ENCODE measurements around the gene TTYH3. TPM values are rescaled to one million over a fixed set of nuclear protein-coding genes. Genes with fewer than 3 reads are reported as not detected.

TTYH3 gene
- polyA plus RNA-seq, 1 donor (not counting 4 experiments of a cell fraction or from before 2014, with no cell fraction given): 8.5 TPM

- peaks cover 15 to 20% of the 10 kb centered on the region in 2 experiments for H3K36me3 ChIP-seq (ENCODE audit: control insufficient read depth in 2 of 2, extremely low read depth in 1 of 2, insufficient read depth in 2 of 2, low read length in 2 of 2)
- H3K79me2 ChIP-seq (ENCODE audit: control insufficient read depth, insufficient read depth, low read length): no peaks in the 10 kb centered on the region
- no peaks in the 10 kb centered on the region for H3K4me1 ChIP-seq (ENCODE audit: control insufficient read depth, extremely low read depth, insufficient read depth, low read length)
- DNase-seq (ENCODE audit: low read depth, low spot score) (no peak), FAIRE-seq (no peak)
- no peaks in the 10 kb centered on the region for H3K9me1 ChIP-seq (ENCODE audit: control insufficient read depth, extremely low read depth, insufficient read depth, low read length)
- no peaks in the 10 kb centered on the region for H4K20me1 ChIP-seq (ENCODE audit: control insufficient read depth, extremely low read depth, insufficient read depth, low read length)
- no peak overlapping the region for H3K27ac ChIP-seq (ENCODE audit: control insufficient read depth, insufficient read depth, low read length)
- no peak overlapping the region for H3K9ac ChIP-seq (ENCODE audit: control insufficient read depth, extremely low read depth, insufficient read depth, low read length)
- dilution Hi-C loops (cut with MboI; ENCODE audit: extremely low pct_ligation_motif_present, low sequenced_read_pairs): no loop called here
- H3K4me2 ChIP-seq (ENCODE audit: control insufficient read depth, extremely low read depth, insufficient read depth, low read depth, low read length): no peak overlapping the region
- H3K4me3 ChIP-seq (ENCODE audit: control insufficient read depth in 2 of 3, extremely low read depth in 1 of 3, insufficient read depth in 2 of 3, low read depth in 1 of 3, low read length in 3 of 3): no peak overlapping the region
- no peaks in the 10 kb centered on the region for H3K9me3 ChIP-seq (ENCODE audit: control insufficient read depth, low read depth, low read length)
- TF ChIP-seq, protein P1, sequence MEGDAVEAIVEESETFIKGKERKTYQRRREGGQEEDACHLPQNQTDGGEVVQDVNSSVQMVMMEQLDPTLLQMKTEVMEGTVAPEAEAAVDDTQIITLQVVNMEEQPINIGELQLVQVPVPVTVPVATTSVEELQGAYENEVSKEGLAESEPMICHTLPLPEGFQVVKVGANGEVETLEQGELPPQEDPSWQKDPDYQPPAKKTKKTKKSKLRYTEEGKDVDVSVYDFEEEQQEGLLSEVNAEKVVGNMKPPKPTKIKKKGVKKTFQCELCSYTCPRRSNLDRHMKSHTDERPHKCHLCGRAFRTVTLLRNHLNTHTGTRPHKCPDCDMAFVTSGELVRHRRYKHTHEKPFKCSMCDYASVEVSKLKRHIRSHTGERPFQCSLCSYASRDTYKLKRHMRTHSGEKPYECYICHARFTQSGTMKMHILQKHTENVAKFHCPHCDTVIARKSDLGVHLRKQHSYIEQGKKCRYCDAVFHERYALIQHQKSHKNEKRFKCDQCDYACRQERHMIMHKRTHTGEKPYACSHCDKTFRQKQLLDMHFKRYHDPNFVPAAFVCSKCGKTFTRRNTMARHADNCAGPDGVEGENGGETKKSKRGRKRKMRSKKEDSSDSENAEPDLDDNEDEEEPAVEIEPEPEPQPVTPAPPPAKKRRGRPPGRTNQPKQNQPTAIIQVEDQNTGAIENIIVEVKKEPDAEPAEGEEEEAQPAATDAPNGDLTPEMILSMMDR (optimal IDR thresholded peaks at IDR 0.05 in 1 of 3, IDR thresholded peaks at IDR 0.05 in 1 of 3, conservative IDR thresholded peaks at IDR 0.05 in 1 of 3; ENCODE audit: extremely low read depth in 1 of 3, insufficient read depth in 2 of 3, low read length in 3 of 3): no peak
- TF ChIP-seq EZH2 (IDR thresholded peaks at IDR 0.05; ENCODE audit: low read length): no peak
- no peaks in the 10 kb centered on the region for H3K27me3 ChIP-seq (ENCODE audit: control insufficient read depth, extremely low read depth, insufficient read depth, low read length)
- H2AFZ ChIP-seq (ENCODE audit: control insufficient read depth, low read length): no peak overlapping the region
These were observed 29.9 kb upstream of the TTYH3 start for GRCh38 chr7:2601907-2602306.

GRCh38 chr7:2602406-2603043, 29.3 kb upstream of the TTYH3 start:
- no peak overlapping the region for H3K4me3 ChIP-seq (ENCODE audit: control insufficient read depth in 2 of 3, extremely low read depth in 1 of 3, insufficient read depth in 2 of 3, low read depth in 1 of 3, low read length in 3 of 3)
- H3K4me1 ChIP-seq (ENCODE audit: control insufficient read depth, extremely low read depth, insufficient read depth, low read length): no peaks in the 10 kb centered on the region
- H3K4me2 ChIP-seq (ENCODE audit: control insufficient read depth, extremely low read depth, insufficient read depth, low read depth, low read length): no peak overlapping the region
- H3K27ac ChIP-seq (ENCODE audit: control insufficient read depth, insufficient read depth, low read length): no peak overlapping the region
- H3K9ac ChIP-seq (ENCODE audit: control insufficient read depth, extremely low read depth, insufficient read depth, low read length): no peak overlapping the region
- H3K27me3 ChIP-seq (ENCODE audit: control insufficient read depth, extremely low read depth, insufficient read depth, low read length): no peaks in the 10 kb centered on the region
- no peaks in the 10 kb centered on the region for H3K9me1 ChIP-seq (ENCODE audit: control insufficient read depth, extremely low read depth, insufficient read depth, low read length)
- FAIRE-seq (no peak), DNase-seq (ENCODE audit: low read depth, low spot score) (no peak)
- TF ChIP-seq, protein P1 (optimal IDR thresholded peaks at IDR 0.05 in 1 of 3, IDR thresholded peaks at IDR 0.05 in 1 of 3, conservative IDR thresholded peaks at IDR 0.05 in 1 of 3; ENCODE audit: extremely low read depth in 1 of 3, insufficient read depth in 2 of 3, low read length in 3 of 3): no peak
- no peak for TF ChIP-seq EZH2 (IDR thresholded peaks at IDR 0.05; ENCODE audit: low read length)
- no peaks in the 10 kb centered on the region for H4K20me1 ChIP-seq (ENCODE audit: control insufficient read depth, extremely low read depth, insufficient read depth, low read length)
- dilution Hi-C loops (cut with MboI; ENCODE audit: extremely low pct_ligation_motif_present, low sequenced_read_pairs): no loop called here
- H3K79me2 ChIP-seq (ENCODE audit: control insufficient read depth, insufficient read depth, low read length): no peaks in the 10 kb centered on the region
- H3K36me3 ChIP-seq (ENCODE audit: control insufficient read depth in 2 of 2, extremely low read depth in 1 of 2, insufficient read depth in 2 of 2, low read length in 2 of 2): peaks cover 15 to 20% of the 10 kb centered on the region in 2 experiments
- H2AFZ ChIP-seq (ENCODE audit: control insufficient read depth, low read length): no peak overlapping the region
- H3K9me3 ChIP-seq (ENCODE audit: control insufficient read depth, low read depth, low read length): no peaks in the 10 kb centered on the region
